ENCODE results near the gene BCS1L. TPM values are rescaled to one million over a fixed set of nuclear protein-coding genes. Genes with fewer than 3 reads are reported as not detected.
A peak's percentile ranks its signal among the peaks of the same experiment; 100 is the strongest.

BCS1L gene
- total and polyA plus RNA-seq, 4 donors: 21.4 to 45.2 (median 35.2) TPM

DNA sequence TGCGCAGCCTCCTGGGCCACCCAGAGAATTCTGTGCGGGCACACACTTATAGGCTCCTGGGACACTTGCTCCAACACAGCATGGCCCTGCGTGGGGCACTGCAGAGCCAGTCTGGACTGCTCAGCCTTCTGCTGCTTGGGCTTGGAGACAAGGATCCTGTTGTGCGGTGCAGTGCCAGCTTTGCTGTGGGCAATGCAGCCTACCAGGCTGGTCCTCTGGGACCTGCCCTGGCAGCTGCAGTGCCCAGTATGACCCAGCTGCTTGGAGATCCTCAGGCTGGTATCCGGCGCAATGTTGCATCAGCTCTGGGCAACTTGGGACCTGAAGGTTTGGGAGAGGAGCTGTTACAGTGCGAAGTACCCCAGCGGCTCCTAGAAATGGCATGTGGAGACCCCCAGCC is 39.4 kb downstream of the BCS1L start:
- TF ChIP-seq, protein P1, sequence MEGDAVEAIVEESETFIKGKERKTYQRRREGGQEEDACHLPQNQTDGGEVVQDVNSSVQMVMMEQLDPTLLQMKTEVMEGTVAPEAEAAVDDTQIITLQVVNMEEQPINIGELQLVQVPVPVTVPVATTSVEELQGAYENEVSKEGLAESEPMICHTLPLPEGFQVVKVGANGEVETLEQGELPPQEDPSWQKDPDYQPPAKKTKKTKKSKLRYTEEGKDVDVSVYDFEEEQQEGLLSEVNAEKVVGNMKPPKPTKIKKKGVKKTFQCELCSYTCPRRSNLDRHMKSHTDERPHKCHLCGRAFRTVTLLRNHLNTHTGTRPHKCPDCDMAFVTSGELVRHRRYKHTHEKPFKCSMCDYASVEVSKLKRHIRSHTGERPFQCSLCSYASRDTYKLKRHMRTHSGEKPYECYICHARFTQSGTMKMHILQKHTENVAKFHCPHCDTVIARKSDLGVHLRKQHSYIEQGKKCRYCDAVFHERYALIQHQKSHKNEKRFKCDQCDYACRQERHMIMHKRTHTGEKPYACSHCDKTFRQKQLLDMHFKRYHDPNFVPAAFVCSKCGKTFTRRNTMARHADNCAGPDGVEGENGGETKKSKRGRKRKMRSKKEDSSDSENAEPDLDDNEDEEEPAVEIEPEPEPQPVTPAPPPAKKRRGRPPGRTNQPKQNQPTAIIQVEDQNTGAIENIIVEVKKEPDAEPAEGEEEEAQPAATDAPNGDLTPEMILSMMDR (IDR thresholded peaks at IDR 0.05; ENCODE audit: control extremely low read depth, extremely low read depth): no peak
- Histone ChIP-seq H3K9me3 (ENCODE audit: control insufficient read depth in 4 of 4, insufficient read depth in 3 of 4, low read length in 3 of 4) (no peaks in the 10 kb centered on the region), H3K4me3 (no peak overlapping the region), H3K4me1 (ENCODE audit: control insufficient read depth in 5 of 5, insufficient read depth in 5 of 5, low read length in 5 of 5) (no peaks in the 10 kb centered on the region), H3K27ac (ENCODE audit: low read depth in 1 of 2, low read length in 1 of 2) (no peak overlapping the region), H3K36me3 (ENCODE audit: control insufficient read depth in 4 of 4, insufficient read depth in 4 of 4, low read length in 4 of 4) (peaks cover 3 to 43% (median 28%) of the 10 kb centered on the region in 4 donors), H3K27me3 (ENCODE audit: control insufficient read depth in 3 of 3, insufficient read depth in 3 of 3, low read length in 2 of 3) (no peaks in the 10 kb centered on the region), H3K9ac (ENCODE audit: insufficient read depth in 1 of 2, low read length in 2 of 2) (no peak overlapping the region)
- ATAC-seq (ENCODE audit: insufficient read depth, low FRiP score) (peak; percentile 19), DNase-seq (no peak)
- 97% methylated on average over 8 of the region's 8 CpGs for WGBS, 2 donors

GRCh38 chr2:218701806-218702205 is 42.3 kb downstream of the BCS1L start:
- WGBS, 2 donors: 94 to 100% methylated on average over 2 of the region's 2 CpGs
- H3K27me3 ChIP-seq (ENCODE audit: control insufficient read depth in 3 of 3, insufficient read depth in 3 of 3, low read length in 2 of 3): no peaks in the 10 kb centered on the region
- H3K9me3 ChIP-seq (ENCODE audit: control insufficient read depth in 4 of 4, insufficient read depth in 3 of 4, low read length in 3 of 4): no peaks in the 10 kb centered on the region
- DNase-seq (no peak), ATAC-seq (ENCODE audit: insufficient read depth, low FRiP score) (no peak)
- TF ChIP-seq, protein P1 (IDR thresholded peaks at IDR 0.05; ENCODE audit: control extremely low read depth, extremely low read depth): no peak
- H3K4me1 ChIP-seq (ENCODE audit: control insufficient read depth in 5 of 5, insufficient read depth in 5 of 5, low read length in 5 of 5): no peaks in the 10 kb centered on the region
- no peak overlapping the region for H3K4me3 ChIP-seq
- no peak overlapping the region for H3K27ac ChIP-seq (ENCODE audit: low read depth in 1 of 2, low read length in 1 of 2)
- H3K9ac ChIP-seq (ENCODE audit: insufficient read depth in 1 of 2, low read length in 2 of 2): no peak overlapping the region
- H3K36me3 ChIP-seq (ENCODE audit: control insufficient read depth in 4 of 4, insufficient read depth in 4 of 4, low read length in 4 of 4): peaks cover 3 to 30% (median 20%) of the 10 kb centered on the region in 4 donors

GRCh38 chr2:218703341-218703740 is 43.9 kb downstream of the BCS1L start:
- no peaks in the 10 kb centered on the region for H3K9me3 ChIP-seq (ENCODE audit: control insufficient read depth in 4 of 4, insufficient read depth in 3 of 4, low read length in 3 of 4)
- 65 to 89% methylated on average over 4 of the region's 4 CpGs for WGBS, 2 donors
- ATAC-seq (ENCODE audit: insufficient read depth, low FRiP score): no peak

More at GRCh38 chr2:218703341-218703740, 43.9 kb downstream of the BCS1L start:
- no peaks in the 10 kb centered on the region for H3K4me1 ChIP-seq (ENCODE audit: control insufficient read depth in 5 of 5, insufficient read depth in 5 of 5, low read length in 5 of 5)
- no peak overlapping the region for H3K4me3 ChIP-seq
- DNase-seq: no peak
- H3K27me3 ChIP-seq (ENCODE audit: control insufficient read depth in 3 of 3, insufficient read depth in 3 of 3, low read length in 2 of 3): no peaks in the 10 kb centered on the region
- no peak overlapping the region for H3K27ac ChIP-seq (ENCODE audit: low read depth in 1 of 2, low read length in 1 of 2)
- H3K9ac ChIP-seq (ENCODE audit: insufficient read depth in 1 of 2, low read length in 2 of 2): no peak overlapping the region
- peaks cover 3 to 20% (median 11%) of the 10 kb centered on the region in 4 donors for H3K36me3 ChIP-seq (ENCODE audit: control insufficient read depth in 4 of 4, insufficient read depth in 4 of 4, low read length in 4 of 4)
- TF ChIP-seq, protein P1 (IDR thresholded peaks at IDR 0.05; ENCODE audit: control extremely low read depth, extremely low read depth): no peak
